Activated gamma-delta T cell (primary cell): ENCODE measurements around the gene MRM3.
"Not testable (repeated sequence)": the region's sequence is repeated elsewhere in the genome, so short reads cannot be mapped to it uniquely, and the experiment has no call there.

Experiments
- DNase-seq: peaks from one replicate; lab custom pipeline; 2025; lab: John Stamatoyannopoulos, UW

The MRM3 gene

DNA sequence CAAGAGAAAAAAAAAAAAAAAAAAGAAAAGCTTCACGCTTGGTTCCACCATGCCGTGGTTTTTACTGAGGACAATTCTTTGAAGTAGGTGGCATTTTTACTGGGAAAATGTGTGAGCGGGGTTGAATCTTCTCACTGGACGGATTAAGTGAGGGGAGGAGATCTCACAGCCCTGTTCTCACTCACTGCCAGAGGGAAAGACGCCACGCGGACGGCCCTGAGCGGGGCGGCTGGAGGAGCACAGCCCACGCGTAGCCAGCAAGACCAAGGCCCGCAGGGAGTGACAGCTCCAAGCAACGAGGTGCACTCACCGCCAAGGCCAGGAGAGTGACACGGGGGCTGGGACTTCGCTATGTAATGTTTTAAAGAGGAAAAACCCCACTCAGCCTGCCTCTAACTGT lies 43.1 kb downstream of the MRM3 start:
- DNase-seq = no peak

DNA sequence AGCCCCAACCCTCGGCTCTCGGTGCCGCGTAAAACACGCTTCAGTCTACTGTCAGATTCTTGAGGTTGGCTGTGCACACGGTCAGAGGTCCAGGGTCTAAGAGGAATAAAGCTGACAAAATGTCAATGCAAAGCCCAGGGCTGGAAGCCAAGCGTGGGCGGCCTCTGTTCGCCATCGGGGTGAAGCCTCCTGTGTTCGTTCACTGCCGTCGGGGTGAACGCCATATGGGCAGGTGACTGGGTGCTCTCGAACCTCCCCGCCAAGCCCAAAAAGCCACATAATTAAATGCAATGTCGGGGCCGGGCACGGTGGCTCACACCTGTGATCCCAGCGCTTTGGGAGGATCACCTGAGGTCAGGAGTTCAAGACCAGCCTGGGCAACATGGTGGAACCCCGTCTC lies 44.6 kb downstream of the MRM3 start:
- no peak for DNase-seq

DNA sequence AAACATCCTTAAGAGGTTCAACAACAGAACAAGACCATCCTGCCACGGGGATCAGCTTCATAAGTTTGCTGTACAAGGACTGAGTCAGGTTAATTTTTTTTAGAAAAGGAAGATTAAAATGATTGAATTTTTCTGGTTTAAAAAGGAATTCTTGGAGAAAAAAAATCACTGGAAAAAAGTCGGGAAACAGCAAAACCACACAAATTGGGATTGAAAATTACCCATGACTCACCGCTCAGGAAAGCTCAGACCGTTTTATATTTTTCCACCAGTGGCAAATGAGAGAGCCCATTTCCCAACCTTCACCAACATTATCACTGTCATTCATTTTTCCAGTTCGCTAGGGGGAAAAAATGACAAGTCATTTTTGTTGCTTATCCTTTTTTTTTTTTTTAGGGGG lies 46.6 kb downstream of the MRM3 start:
- DNase-seq = no peak

DNA sequence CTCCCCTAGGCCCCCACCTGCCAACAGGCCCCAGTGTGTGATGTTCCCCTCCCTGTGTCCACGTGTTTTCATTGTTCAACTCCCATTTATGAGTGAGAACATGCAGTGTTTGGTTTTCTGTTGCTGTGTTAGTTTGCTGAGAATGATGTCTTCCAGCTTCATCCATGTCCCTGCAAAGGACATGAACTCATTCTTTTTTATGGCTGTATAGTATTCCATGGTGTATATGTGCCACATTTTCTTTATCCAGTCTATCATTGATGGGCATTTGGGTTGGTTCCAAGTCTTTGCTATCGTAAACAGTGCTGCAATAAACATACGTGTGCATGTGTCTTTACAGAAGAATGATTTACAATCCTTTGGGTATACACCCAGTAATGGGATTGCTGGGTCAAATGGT lies 47.5 kb downstream of the MRM3 start:
- DNase-seq = not testable (repeated sequence)

DNA sequence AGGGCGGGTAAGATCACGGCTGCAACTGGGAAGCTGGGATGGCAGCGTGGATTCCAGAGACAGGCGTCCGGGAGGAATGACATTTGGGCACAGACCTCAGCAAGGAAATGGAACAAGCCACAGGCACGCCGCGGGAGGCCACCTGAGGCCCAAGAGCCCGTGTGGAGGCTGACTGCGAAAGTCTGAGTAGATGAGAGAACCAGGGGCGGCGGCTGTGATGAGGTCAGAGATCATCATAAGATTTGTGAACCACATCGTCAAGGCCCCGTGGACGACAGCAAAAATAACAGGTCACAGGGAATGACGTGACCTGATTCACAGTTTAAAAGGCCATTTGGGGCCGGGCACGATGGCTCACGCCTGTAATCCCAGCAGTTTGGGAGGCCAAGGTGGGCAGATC lies 48.2 kb downstream of the MRM3 start:
- DNase-seq = no peak

DNA sequence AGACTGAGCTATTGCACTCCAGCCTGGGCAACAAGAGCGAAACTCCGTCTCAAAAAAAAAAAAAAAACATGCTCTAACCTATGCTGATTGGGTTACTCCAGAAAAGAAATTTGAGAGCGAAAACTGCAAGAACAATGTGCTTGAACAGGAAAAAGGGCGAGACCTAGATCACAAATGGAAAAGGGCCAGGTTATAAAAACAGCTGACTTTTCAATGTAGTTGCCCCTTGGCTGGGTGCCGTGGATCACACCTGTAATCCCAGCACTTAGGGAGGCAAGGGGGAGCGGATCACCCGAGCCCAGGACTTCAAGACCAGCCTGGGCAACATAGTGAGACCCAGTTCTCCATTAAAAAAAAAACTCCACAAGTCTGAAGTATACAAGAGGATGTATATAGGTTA lies 48.8 kb downstream of the MRM3 start:
- no peak for DNase-seq

DNA sequence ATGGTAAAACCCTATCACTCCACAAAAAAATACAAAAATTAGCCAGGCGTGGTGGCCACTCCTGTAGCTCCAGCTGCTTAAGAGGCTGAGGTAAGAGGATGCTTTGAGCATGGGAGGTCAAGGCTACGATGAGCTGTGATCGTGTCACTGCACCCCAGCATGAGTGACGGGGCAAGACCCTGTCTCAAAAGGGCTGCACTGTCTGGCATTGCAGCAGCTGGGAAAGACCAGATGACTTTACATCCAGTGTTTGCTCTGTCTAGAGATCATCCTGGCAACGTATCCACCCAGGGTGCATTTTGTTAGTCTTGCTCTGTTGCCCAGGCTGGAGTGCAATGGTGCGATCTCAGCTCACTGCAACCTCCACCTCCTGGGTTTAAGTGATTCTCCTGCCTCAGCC lies 52.0 kb downstream of the MRM3 start:
- DNase-seq = no peak

DNA sequence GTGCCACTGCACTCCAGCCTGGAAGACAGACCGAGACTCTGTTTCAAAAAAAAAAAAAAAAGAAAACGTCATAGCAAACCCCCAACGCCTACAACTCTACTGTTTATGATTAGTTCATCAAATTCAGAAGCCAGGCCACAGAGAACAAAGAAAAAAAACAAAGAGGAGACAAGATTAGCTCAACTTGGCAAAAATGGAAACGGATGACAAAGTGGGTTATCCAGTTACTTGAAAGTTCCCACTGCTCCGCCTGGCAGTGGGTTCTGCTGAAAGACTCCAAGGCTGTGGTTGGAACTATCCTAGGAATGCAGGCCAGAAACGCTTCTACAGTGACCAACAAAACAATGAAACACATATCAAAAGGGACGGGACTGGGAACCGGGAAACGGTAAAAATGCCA lies 53.1 kb downstream of the MRM3 start:
- DNase-seq = no peak

DNA sequence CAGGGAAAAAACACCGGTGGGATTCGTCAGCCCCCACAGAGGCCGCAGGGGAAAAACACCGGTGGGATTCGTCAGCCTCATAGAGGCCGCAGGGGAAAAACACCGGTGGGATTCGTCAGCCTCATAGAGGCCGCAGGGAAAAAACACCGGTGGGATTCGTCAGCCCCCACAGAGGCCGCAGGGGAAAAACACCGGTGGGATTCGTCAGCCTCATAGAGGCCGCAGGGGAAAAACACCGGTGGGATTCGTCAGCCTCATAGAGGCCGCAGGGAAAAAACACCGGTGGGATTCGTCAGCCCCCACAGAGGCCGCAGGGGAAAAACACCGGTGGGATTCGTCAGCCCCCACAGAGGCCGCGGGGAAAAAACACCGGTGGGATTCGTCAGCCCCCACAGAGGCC lies 53.6 kb downstream of the MRM3 start:
- not testable (repeated sequence) for DNase-seq

DNA sequence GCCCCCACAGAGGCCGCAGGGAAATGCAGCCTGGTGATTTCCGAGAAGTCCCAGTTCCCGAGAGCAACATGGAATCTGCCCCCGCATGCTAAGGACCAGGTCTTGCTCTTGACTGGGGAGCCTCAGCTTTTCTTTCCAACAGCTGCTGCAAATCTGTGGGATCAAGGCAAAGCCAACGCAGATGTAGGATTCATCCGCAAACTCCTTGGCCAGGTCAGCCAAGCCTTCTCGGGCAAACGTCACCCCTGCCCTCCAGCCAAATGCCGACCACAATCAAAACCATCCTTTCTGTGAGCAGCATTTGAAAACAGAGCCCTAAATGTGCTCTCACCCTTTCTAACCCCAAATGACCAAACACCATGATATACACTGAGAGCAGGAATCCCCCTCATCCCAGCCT lies 54.0 kb downstream of the MRM3 start:
- no peak for DNase-seq

DNA sequence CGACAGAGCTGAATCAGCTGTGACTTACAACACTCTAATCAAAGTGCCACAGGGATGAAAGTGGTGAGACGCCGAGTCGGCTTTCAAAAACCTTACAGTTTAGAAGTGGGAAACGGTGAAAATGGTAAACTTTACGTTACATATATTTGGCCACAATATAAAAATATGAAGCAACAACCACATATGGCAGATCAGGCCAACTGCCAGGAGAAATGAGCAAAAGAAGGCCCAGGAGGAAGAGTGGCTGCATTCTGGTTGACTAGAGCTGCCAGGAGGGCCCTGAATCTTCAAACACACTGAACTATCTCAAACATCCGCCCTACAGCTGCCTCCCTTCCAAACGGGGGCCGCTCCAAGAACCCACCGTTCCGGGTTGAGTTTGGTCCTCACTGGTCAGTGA lies 56.3 kb downstream of the MRM3 start:
- DNase-seq = no peak

DNA sequence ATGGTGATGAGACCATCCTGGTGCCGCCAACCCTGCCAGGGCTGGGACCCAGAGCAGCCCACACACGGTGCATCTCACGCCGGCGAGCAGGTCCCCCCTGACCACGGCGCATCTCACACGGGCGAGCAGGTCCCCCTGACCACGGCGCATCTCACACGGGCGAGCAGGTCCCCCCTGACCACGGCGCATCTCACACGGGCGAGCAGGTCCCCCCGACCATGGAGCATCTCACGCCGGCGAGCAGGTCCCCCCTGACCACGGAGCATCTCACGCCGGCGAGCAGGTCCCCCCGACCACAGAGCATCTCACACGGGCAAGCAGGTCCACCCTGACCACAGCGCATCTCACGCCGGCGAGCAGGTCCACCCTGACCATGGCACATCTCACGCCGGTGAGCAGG lies 59.2 kb downstream of the MRM3 start:
- DNase-seq = no peak
